CD4-positive, alpha-beta T cell treated with Interferon alpha-2 for 1 hour (primary cell): ENCODE results near the gene SCGB1A1.
A peak's percentile ranks its signal among the peaks of the same experiment; 100 is the strongest.

Source experiments
- DNase-seq, 2 donors: peaks; one replicate each; pipeline ENCODE4 v3.0.0-alpha.2; 2020 to 2022

SCGB1A1 gene

DNA sequence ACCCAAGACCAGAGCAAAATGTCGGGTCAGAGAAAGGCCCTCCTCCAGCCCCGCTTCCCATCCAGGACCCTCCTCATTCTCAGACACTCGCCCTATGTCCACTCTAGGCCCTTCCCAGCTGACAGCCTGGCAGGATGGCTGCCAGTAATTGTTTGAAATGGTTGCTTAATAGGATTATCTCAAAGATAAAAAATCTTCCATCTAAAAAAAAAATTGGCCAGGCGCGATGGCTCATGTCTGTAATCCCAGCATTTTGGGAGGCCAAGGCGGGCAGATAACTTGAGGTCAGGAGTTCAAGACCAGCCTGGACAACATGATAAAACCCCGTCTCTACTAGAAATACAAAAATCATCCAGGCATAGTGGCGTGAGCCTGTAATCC lies 32.4 kb downstream of the SCGB1A1 start:
- no peak for DNase-seq

- DNase-seq, result no peak
Measured at GRCh38 chr11:62452261-62452660, 33.4 kb downstream of the SCGB1A1 start.

DNA sequence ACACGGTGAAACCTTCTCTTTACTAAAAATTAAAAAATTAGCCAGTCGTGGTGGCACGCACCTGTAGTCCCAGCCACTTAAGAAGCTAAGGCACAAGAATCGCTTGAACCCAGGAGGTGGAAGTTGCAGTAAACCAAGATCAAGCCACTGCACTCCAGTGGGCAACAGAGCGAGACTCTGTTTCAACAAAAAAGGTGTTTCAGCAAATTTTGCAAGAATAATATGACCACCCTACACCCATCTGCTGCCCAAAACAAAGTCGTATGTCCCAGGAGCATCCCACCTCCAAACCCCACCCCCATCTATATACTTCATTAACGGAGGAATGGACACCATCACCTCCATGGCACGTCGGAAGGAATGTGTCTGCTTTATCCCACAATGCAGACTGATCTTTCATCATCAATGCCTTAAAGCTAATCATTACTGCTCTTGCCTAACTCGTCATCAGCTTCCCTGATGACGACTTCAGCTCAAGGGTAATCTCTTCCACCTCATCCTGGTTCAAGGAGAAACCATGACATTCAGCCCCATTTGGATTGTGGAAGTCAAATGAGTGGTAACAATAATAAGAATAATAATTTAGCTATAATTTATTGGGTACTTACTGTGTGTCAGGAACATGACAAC lies 34.1 kb downstream of the SCGB1A1 start:
- DNase-seq, result no peak

DNA sequence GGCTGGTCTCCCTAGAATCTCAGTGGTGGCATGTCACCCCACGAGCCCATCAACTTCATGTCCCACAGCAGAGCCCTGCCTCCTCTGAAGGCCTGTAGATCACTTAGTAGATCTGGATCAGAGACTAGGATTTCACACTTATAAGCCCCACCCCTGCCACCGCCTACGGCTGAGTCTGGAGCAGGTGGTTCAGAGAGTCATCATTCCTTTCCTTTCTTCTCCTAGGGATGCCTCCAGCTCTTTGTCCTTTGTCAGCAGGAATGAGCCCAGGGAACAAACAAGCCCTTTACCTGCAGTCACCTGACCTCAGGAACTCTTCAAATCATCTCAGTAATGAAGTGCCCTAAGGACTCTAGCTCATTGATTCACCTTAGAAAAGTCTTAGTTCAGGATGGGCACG lies 37.8 kb downstream of the SCGB1A1 start:
- DNase-seq, result no peak

DNA sequence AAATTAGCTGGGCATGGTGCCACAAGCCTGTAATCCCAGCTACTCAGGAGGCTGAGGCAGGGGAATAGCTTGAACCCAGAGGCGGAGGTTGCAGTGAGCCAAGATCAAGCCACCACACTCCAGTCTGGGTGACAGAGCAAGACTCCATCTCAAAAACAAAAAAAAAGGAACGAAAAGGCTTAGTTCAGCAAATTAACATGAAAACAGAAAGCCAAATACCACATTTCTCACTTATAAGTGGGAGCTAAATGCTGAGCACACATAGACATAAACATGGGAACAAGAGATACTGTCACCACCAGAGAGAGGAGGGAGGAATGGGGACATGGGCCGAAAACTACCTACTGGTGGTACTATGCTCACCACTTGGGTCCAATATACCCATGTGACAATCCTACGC lies 38.6 kb downstream of the SCGB1A1 start:
- DNase-seq, result no peak

DNA sequence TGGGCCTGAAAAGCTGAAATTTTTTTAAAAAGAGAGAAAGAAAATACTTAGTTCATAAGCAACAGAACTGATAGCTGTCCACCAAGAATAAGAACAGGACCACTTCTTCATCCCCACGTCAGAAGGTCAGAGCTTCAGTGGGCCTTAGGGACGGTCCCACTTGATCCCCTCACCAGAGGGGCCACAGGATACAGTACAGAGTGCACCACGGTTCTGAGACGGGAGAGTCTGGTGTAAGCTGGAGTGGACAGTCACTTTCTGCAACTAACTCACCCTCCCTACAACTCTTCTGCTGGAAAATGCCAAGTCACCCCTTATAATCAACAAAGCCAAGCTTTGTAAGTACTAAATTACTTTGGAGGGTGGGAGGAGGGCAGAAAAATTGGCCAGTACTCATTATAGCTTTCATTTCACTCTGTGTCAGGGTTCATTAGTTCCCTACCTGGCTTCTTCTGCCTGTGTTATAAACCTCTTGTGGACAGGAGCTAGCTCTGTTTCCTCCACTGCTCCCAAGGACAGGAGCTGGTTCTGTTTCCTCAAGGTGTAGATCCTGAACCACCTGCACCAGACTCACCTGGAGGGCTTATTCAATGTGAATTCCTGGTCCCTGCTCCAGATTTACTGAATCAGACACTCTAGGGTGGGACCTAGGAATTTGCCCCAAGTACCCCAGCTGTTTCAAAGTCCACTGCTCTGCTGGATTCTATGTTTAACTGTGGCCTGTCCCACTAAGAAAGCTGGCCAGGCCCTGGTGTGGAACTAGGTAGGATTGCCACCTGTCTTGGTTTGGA lies 39.6 kb downstream of the SCGB1A1 start:
- DNase-seq, result no peak

DNA sequence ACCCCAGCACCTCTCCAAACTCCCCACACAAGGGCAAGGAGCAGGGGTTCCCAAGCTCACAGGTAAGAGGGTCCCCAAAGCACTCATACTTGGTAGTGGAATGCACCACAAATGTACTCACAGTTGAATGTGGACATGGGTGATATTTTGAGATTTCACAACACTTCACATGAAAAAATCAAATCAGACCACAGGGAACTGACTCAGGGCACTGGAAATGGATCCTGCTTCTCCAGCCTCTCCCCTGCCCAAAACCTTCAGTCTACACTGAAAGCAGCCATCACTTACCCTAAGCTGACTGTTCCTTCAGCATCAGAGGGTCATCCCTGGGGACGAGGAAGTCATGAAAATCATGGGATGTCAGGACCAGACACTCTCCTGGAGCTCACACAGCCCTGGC lies 40.2 kb downstream of the SCGB1A1 start:
- DNase-seq, result no peak

DNA sequence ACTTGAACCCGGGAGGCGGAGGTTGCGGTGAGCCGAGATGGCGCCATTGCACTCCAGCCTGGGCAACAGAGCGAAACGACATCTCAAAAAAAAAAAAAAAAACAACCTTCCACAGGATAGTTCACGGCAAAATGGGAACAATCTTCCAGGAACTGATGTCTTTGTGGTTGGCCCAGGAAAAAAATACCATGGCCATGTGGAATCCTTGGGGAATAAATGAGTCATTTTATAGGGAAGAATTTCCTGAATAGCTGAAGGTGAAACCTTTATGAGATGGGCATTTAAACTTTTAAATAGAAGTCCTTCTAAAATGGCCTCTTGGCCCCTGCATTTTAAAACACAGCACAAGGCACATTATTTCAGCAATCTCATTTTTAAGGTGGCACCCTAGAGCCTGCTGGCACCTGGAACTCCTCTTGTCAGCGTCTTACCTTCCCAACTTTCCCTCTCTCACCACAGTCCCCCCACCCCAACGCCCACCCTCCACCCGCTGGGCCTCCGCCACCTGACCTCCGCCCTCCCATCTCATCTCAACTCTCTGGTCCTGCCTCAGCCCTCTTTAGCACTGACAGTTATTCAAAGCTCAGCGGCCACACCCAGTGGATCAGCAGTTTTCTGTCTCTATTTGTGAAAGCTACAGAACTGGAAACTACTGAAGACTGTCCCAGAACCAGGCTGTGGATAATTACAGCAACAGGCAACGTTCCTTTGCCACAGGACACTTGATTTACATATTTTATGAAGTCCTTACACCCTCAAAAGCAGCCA lies 43.1 kb downstream of the SCGB1A1 start:
- DNase-seq, result no peak

DNA sequence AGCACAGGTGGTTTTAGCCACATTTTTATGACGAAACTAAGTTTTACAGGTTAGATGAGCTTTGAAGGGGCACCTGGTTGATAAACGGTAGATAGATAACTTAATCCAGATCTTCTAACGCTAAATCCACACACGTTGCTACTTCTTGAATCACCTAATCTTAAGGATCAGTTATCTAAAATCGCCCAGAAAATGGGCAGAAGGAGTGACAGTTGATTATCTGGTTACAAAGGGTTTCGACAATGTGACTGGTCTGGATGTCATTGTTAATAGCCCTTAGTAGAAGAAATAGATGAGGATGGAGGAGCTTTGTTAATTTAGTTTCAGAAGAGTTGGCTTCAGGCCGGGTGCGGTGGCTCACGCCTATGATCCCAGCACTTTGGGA lies 43.7 kb downstream of the SCGB1A1 start:
- no peak for DNase-seq

DNA sequence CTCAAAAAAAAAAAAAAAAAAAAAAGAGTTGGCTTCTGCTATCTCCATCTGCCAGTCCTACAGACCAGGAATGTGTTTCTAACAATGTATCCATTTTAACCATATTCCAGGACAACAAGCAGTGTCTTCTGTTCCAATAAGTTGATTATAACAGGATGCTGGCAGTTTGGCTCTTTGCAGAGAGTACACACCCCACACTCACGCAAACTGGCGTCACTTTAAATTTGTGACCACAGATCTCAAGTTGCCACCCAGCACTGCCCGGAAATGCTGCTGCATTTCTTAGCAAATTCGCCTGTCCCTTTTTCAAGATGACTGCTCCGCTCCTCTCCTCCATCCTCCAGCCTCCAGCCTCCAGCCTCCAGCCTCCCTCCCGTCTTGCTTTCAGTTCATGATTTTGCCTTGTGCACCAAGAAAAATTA lies 44.3 kb downstream of the SCGB1A1 start:
- peak; percentile 5 to 41 for DNase-seq

DNA sequence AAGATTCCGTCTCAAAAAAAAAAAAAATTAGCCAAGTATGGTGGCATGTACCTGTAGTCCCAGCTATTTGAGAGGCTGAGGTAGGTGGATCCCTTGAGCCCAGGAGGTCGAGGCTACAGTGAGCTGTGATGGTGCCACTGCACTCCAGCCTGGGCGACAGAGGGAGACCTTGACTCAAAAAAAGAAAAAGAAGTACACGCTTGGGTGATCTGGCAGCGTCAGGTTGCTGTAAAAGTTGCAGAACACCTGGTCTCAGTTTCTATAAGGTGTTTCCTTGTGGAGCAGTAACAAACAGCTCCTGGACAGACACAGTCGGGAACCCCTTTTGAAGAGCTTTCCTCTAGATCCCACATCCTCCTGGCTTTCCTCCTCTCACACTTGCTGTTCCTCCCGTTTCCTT lies 45.8 kb downstream of the SCGB1A1 start:
- DNase-seq, result no peak

- DNase-seq, result no peak
Measured at GRCh38 chr11:62466444-62466843, 47.6 kb downstream of the SCGB1A1 start.

GRCh38 chr11:62468577-62468976 lies 49.7 kb downstream of the SCGB1A1 start:
- DNase-seq, result no peak

- no peak for DNase-seq
Measured at GRCh38 chr11:62471603-62472002, 52.8 kb downstream of the SCGB1A1 start.

GRCh38 chr11:62472063-62472884 lies 53.4 kb downstream of the SCGB1A1 start:
- no peak for DNase-seq
